HL-60 (cell line): ENCODE results near the gene GGTLC1.

Experiments
- CTCF ChIP-seq: IDR thresholded peaks from one replicate; pipeline ENCODE4 v1.5.1; 2011; ENCODE audit warnings: low read length, control low read depth, inconsistent platforms; ENCODE audit not compliant: insufficient read depth
- POLR2AphosphoS5 ChIP-seq: IDR thresholded peaks from 2 replicates; pipeline ENCODE4 v1.6.1; 2012; ENCODE audit warnings: low read depth
- SPI1 ChIP-seq: IDR thresholded peaks from 2 replicates; pipeline ENCODE4 v1.6.1; 2012; ENCODE audit warnings: low read depth, mild to moderate bottlenecking, borderline replicate concordance
- TF ChIP-seq, protein P1 (sequence below): IDR thresholded peaks from 2 replicates; pipeline ENCODE4 v1.6.1; 2012; ENCODE audit warnings: low read depth; ENCODE audit not compliant: insufficient replicate concordance

- TF ChIP-seq CTCF (no peak), POLR2AphosphoS5 (no peak), SPI1 (no peak)
- TF ChIP-seq, protein P1, sequence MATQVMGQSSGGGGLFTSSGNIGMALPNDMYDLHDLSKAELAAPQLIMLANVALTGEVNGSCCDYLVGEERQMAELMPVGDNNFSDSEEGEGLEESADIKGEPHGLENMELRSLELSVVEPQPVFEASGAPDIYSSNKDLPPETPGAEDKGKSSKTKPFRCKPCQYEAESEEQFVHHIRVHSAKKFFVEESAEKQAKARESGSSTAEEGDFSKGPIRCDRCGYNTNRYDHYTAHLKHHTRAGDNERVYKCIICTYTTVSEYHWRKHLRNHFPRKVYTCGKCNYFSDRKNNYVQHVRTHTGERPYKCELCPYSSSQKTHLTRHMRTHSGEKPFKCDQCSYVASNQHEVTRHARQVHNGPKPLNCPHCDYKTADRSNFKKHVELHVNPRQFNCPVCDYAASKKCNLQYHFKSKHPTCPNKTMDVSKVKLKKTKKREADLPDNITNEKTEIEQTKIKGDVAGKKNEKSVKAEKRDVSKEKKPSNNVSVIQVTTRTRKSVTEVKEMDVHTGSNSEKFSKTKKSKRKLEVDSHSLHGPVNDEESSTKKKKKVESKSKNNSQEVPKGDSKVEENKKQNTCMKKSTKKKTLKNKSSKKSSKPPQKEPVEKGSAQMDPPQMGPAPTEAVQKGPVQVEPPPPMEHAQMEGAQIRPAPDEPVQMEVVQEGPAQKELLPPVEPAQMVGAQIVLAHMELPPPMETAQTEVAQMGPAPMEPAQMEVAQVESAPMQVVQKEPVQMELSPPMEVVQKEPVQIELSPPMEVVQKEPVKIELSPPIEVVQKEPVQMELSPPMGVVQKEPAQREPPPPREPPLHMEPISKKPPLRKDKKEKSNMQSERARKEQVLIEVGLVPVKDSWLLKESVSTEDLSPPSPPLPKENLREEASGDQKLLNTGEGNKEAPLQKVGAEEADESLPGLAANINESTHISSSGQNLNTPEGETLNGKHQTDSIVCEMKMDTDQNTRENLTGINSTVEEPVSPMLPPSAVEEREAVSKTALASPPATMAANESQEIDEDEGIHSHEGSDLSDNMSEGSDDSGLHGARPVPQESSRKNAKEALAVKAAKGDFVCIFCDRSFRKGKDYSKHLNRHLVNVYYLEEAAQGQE = no peak
These were observed 32.7 kb downstream of the GGTLC1 start for GRCh38 chr20:23955896-23956295.
